ENCODE results near the gene GP5.

GP5 gene

DNA sequence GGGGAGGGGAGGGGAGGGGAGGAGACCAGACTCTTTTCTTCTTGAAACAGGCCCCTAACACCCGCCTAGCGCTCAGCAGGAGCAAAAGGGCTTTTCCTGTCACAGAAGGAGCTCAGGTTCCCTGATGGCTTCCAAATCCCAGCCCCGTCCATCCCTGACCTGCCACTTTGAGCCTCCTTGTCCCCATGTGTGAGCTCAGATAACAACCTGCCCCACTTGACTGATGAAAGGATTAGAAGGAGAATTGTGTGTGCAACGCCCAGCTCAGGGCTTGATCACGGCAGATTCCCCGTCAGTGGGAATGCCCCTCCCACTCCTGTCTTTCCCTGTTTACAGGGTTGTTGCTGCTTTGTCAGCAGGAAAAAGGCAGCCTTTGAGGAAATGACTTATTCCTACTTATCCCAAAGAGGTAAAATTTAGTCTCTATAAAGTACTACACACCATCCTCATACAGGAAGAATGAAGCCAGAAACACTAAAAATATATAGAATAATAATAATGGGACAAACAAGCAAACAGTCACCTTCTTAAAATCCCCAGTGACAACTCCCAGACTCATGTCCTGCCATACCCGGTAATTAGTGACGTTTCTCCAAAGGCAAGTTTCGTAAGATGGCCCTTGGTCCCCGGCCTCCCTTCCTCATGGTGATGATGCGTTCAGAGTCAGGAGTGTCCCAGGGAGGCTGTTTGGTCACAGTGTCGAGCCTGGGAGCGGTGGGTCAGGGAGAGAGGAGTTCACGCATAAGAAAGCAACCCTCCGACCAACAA lies 23.4 kb downstream of the GP5 start:
- DNase-seq, result no peak

GRCh38 chr3:194374935-194375334 lies 24.1 kb downstream of the GP5 start:
- DNase-seq, result no peak

DNA sequence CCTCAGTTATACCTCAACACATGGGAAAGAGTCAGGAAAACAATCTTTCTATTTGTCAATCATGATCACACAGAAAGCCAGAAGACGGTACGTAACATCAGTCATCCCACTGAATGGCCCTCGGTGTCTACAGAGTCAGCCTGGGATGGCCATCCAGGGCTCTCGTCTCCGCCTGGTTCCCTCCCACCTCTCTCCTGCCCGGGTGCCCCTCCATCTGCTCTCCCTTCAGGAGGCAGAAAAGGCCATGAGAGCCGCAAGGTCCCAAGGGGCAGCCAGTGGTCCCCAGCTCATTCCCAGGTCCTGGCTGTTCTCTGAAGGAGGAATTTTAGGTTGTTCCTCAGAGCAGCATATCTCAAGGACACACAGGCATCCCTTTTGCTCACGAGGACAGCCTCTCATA lies 25.2 kb downstream of the GP5 start:
- no peak for DNase-seq

DNA sequence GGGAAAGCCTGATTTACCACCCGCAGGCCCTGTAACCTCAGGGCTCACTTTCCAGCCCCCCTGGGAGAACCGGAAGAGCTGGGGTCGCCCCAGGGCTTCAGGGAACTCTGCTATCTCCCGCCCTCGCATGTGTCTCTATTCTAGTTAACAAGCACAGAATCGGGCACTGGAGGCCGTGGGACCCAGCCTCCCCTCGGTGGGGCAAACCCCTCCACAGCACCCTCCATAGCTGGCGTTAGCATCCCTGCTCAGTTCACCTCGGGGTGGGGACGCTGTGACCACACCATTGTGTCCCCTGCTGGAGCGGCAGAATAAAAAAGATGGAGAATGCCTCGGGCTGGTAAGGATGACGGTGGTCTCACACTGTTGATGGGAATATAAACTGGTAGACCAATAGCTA lies 26.0 kb downstream of the GP5 start:
- no peak for DNase-seq

DNA sequence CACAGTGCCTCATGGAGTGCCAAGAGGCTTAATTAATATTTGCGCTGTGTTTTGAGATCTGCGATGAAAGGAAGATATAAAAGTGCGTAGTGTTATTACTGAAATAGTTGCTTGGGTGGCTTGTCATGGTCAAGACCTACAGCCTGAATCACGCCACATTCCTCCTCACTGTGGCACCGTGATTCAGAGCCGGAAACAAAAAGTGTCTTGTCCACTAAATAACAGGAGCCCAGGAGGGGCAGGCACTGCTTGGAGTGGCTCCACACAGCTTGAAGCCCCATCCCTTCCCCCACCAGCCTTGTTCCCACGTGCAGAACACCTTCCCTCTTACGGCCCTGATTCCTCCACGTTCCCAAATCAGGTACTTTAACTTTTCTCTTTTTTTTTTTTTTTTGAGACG lies 28.3 kb downstream of the GP5 start:
- DNase-seq, result no peak

DNA sequence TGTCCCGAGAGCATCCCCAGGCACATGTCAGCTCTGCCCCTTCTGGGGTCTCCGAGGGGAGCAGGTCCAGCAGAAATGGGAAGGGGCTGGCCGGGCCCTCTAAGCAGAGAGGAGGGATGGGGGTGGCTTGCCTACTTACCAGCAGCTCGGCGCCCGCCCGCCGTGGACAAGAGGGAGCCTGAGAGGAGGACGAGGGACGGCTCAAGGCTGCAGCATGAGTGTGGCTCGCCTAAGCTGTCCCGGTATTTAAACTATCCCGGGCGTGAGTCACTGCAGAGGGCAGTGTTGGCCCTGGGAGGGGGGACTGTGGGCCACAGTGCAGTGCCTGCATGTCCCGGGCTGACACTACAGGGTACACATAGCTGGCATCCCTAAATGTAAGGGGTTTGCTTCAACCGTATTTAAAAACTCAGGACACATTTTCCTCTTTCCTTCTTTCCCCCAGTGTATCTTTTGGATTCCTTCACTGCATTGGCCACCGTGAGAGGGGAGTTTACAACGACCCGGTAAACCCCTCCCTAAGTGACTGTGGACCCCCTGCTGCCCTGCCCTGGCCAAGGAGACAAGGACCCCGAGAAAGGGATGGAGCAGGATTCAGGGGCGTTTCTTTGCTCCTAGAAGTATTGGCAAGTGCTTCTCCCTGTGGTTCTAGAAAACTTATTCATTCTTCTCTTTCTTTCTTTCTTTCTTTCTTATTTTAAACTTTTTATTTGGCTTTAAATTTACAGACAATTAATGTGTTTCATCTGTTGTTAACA lies 29.4 kb downstream of the GP5 start, which contains the start of gene LRRC15:
Gene LRRC15 (minus strand): TSS at position 222 of the 758 bp plus-strand sequence. CDS start 8,700 bp downstream, outside the sequence.
- peak; percentile 64 for DNase-seq

- no peak for DNase-seq
These were observed 30.1 kb downstream of the GP5 start for GRCh38 chr3:194368918-194369317.

DNA sequence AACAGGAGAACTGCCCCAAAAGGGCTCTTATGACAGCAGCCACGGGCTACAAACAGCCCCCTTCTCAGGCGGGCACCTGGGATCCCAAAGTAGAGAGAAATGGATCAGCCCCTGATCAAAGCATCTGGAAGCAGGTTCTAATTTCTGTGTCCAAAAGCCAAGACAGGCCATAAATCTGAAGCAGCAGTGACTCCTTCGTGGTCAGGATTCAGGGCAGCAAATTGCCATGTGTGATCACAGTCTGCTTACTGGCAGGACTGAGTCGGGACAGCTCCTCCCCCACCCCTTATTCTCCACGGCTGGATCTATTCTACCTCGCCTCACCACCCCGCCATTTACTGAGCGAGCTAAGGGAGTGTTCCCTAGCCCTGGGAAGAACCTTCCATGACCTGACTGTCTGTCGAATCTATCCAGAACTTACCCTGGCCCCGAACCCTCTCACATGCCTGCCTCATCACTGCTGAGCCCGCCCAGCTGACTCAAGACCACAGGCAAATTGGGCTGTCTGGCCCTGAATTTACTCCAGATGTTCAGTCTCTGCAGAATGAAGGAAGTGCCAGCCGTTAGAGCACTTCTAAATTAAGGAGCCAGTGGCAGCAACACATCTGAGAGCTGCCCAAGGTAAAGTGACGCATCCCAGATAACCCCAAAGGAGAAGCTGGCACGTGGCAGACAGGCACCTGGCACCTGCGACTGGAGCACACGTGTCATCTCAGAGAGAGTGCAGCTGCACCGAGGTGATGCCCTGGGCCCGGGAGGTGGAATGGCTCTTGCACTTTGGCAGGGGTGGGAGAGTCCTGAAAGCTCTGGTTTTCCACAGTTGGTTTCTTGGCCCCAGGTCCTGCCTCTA lies 30.8 kb downstream of the GP5 start:
- peak; percentile 82 for DNase-seq

- DNase-seq, result no peak
These were observed 33.0 kb downstream of the GP5 start for GRCh38 chr3:194365978-194366490.

- no peak for DNase-seq
These were observed 33.5 kb downstream of the GP5 start for GRCh38 chr3:194365526-194365925.

DNA sequence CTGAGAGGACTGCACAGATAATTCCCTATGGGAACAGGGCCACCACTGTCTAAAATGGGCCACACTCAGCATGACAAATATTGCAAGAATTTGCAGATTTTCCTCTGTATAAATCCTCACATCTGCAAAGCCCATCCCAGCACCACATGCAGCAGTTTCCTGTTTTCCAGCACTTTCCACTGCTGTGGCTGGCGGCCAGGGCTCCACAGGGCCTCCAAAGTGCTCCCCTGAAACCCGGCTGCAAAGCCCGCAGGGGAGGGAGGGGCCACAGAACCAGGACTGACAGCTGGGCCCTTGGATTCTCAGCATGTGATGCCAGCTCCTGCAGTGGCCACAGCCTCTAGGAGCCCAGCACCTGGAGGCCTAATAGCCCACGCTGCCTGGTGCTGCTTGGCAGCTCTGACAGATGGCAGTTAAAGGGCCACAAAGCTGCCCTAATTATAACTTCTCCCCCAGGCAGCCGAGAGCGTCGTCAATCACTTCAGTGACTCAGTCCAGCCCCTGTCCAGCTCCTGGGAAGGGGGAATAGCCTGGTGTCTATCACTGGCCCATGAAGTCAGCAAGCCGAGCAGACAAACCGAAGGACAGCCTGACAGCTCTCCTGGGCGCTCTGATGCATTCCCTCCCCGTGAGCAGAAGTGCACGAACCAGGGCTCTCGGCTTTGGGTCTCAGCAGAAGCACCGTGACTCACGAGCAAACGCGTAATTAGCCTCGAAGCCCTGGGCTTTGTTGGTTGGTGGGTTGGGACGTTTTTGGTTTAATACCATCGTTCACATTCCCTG lies 34.2 kb downstream of the GP5 start:
- peak; percentile 98 for DNase-seq

DNA sequence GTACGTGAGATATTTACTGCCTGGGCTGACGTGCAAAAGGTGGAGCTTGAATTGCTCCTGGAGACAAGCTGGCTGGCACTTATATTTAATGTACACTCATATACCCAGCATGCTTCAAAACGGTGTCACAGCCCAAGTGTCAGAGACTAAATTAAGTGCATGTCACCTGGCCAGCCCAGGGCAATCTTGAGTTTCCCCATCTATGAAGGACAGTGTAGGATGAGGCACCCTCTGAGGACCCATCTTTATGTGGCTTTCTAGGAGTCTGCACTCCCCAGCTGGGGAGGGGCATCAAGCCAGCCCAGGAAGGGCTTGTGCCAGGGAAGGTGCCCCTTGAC lies 34.8 kb downstream of the GP5 start:
- DNase-seq, result no peak

DNA sequence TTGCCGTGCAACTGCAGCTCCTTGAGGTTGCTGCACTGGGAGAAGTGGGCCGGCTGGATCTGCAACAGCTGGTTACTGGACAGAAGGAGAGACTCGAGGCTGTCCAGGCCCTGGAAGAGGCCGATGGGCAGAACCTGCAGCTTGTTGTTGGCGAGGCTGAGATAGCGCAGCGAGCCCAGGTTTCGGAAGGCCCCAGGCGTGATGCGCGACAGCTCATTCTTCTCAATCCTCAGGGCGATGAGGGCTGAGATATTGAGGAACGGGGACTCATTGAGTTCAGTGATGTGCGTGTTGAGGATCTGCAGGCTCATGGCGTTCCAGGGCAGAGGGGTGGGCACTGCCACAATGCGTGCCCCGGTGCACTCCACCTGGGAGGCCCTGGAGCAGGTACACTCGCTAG lies 38.5 kb downstream of the GP5 start:
- DNase-seq, result no peak

DNA sequence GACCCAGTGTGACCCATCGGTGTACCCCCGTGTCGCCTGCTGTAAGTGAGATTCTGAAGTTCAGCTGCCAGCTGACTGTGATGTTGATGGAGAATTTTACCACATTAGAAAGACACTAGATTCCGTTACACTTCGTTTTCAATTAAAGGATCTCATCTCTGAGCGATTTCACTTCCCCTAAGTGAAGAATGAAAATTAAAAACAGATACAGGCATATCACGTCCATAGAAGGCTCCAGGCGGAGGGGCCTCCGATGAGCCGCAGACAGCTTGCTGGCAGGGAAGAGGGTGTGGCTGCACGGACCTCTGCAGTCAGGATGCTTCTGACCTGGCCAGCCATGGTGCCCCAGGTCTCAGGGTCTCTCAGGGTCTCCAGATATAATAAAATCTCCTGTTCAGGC lies 41.4 kb downstream of the GP5 start:
- peak; percentile 56 for DNase-seq

- no peak for DNase-seq
These were observed 43.7 kb downstream of the GP5 start for GRCh38 chr3:194355379-194355778.

- DNase-seq, result no peak
These were observed 44.8 kb downstream of the GP5 start for GRCh38 chr3:194354315-194354714.

DNA sequence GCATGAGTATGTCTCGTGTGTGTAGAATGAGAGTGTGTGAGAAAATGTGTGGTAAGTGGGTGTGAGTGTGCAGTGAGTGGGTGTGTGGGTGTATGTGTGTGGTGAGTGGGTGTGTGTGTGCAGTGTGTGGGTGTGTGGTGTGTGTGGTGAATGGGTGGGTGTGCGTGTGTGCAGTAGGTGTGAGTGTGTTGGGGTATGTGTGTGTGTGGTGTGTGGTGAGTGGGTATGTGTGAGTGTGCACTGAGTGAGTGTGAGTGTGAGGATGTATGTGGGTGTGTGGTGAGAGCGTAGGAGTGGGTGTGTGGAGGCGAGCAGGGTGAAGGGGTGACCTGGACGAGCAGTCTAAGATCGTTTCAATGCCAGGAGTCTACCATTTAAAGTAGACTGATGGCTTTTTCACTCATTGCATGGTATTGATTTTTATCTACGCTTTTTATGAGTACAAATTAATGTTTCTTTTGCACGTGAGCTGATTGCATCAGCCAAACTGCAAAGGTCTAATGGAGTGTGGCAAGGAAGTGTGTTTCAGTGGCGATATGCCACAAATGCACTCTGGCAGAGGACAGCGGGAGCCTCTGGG lies 46.3 kb downstream of the GP5 start:
- DNase-seq, result no peak

DNA sequence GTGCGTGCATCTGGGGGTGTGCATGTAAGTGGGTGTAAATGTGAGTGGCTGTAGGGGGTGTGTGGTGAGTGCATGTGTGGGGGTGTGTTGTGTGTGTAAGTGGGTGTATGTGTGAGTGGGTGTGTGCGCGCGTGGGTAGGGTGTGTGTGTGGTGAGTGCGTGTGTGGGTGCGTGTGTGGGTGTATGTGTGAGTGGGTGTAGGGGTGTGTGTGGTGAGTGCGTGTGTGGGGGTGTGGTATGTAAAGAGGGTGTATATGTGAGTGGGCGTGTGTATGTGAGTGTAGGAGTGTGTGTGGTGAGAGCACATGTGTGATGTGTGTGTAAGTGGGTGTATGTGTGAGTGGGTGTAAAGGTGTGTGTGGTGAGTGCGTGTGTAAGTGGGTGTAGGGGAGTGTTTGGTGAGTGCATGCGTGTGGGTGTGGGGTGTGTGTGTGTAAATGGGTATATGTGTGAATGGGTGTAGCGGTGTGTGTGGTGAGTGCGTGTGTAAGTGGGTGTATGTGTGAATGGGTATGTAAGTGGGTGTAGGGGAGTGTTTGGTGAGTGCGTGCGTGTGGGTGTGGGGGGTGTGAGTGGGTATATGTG lies 47.0 kb downstream of the GP5 start:
- DNase-seq, result no peak

DNA sequence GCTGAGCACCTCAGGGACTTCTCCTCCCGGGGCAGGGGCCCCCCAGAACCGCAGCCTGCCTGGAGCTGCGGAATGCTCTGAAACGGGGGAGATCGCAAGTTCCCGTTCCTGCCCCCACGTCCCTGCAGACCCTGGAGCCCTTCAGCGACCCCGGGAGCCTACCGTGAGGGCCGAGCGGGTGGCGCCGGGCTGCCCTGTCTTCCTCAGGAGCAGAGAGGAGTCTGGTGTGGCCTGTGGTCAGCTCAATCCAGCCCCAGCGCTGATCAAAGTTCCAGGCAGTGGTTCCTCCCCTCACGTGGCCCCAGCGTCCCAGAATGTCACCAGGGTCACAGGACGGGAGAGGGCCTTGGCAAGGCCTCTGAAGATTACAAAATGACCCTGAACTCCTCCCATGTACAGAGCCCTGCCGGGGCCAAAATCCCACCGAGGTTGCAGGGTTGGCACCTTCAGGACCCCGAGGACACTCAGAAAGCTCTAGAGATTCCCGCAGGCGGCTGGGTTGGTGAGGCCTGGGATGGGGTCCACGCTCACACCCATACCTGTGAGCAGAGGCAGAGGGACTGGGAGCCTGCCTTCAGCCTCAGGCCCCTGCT lies 47.9 kb downstream of the GP5 start, which contains the start of gene CPN2:
Gene CPN2 (minus strand): TSS at position 249 of the 593 bp plus-strand sequence. CDS start 8,626 bp downstream, outside the sequence.
- DNase-seq, result no peak

- DNase-seq, result no peak
These were observed 48.4 kb downstream of the GP5 start for GRCh38 chr3:194350726-194351071.

- peak; percentile 41 for DNase-seq
These were observed 50.7 kb downstream of the GP5 start for GRCh38 chr3:194348354-194348753.
